H9 (cell line): ENCODE data around the gene TTC9C. TPM values are rescaled to one million over a fixed set of nuclear protein-coding genes. Genes with fewer than 3 reads are reported as not detected.
A peak's percentile ranks its signal among the peaks of the same experiment; 100 is the strongest.

Source experiments
- DNase-seq: peaks from one replicate; pipeline ENCODE4 v3.0.0-alpha.2; 2017
- H2AFZ ChIP-seq: one replicate; pipeline ENCODE4 v1.6.1; 2013; ENCODE audit warnings: mild to moderate bottlenecking, low read length, control low read depth, moderate library complexity
- H2AK5ac ChIP-seq: 2 replicates; pipeline ENCODE4 v1.6.1; 2013; ENCODE audit warnings: low read length, control low read depth, mixed read lengths; ENCODE audit not compliant: insufficient read length
- H2BK120ac ChIP-seq: one replicate; pipeline ENCODE4 v1.6.1; 2013; ENCODE audit warnings: low read depth, mild to moderate bottlenecking, low read length, control low read depth, inconsistent platforms; ENCODE audit not compliant: poor library complexity, severe bottlenecking
- H2BK12ac ChIP-seq: 2 replicates; pipeline ENCODE4 v1.6.1; 2013; ENCODE audit warnings: low read length, control low read depth, mixed read lengths, low read depth; ENCODE audit not compliant: insufficient read length
- H2BK15ac ChIP-seq: 2 replicates; pipeline ENCODE4 v1.6.1; 2013; ENCODE audit warnings: low read depth, low read length, control low read depth
- H2BK20ac ChIP-seq: one replicate; pipeline ENCODE4 v1.6.1; 2013; ENCODE audit warnings: low read depth, mild to moderate bottlenecking, low read length, control low read depth, inconsistent platforms; ENCODE audit not compliant: poor library complexity, severe bottlenecking
- H2BK5ac ChIP-seq: 2 replicates; pipeline ENCODE4 v1.6.1; 2013; ENCODE audit warnings: low read length, control low read depth, mixed read lengths; ENCODE audit not compliant: insufficient read length
- H3K14ac ChIP-seq: 2 replicates; pipeline ENCODE4 v1.6.1; 2013; ENCODE audit warnings: low read length, control low read depth; ENCODE audit not compliant: insufficient read depth
- H3K18ac ChIP-seq: 2 replicates; pipeline ENCODE4 v1.6.1; 2013; ENCODE audit warnings: low read depth, mild to moderate bottlenecking, mixed read lengths, low read length, control low read depth; ENCODE audit not compliant: insufficient read length
- H3K23ac ChIP-seq: 2 replicates; pipeline ENCODE4 v1.6.1; 2013; ENCODE audit warnings: low read length, control low read depth, mixed read lengths, low read depth; ENCODE audit not compliant: insufficient read length
- H3K23me2 ChIP-seq: 2 replicates; pipeline ENCODE4 v1.6.1; 2013; ENCODE audit warnings: low read depth, mild to moderate bottlenecking, mixed read lengths, low read length, control low read depth; ENCODE audit not compliant: insufficient read length, poor library complexity, severe bottlenecking
- H3K27ac ChIP-seq: 2 replicates; pipeline ENCODE4 v1.5.1; 2013; ENCODE audit warnings: low read length, control low read depth, mixed read lengths, low read depth; ENCODE audit not compliant: insufficient read length
- H3K27me3 ChIP-seq: 2 replicates; pipeline ENCODE4 v1.6.1; 2013; ENCODE audit warnings: low read length, control low read depth, inconsistent platforms; ENCODE audit not compliant: insufficient read depth
- H3K4ac ChIP-seq: 2 replicates; pipeline ENCODE4 v1.6.1; 2013; ENCODE audit warnings: low read depth, mild to moderate bottlenecking, control low read depth, inconsistent platforms, low read length, moderate library complexity
- H3K4me1 ChIP-seq: 2 replicates; pipeline ENCODE4 v1.6.1; 2013; ENCODE audit warnings: low read length, control low read depth, inconsistent platforms; ENCODE audit not compliant: insufficient read depth
- H3K4me2 ChIP-seq: 2 replicates; pipeline ENCODE4 v1.6.1; 2013; ENCODE audit warnings: low read length, control low read depth, mixed read lengths; ENCODE audit not compliant: insufficient read length, insufficient read depth
- H3K56ac ChIP-seq: 2 replicates; pipeline ENCODE4 v1.6.1; 2013; ENCODE audit warnings: low read depth, mild to moderate bottlenecking, mixed read lengths, low read length, control low read depth; ENCODE audit not compliant: insufficient read length
- H3K79me1 ChIP-seq: 2 replicates; pipeline ENCODE4 v1.6.1; 2013; ENCODE audit warnings: low read depth, mild to moderate bottlenecking, moderate library complexity, low read length, control low read depth, inconsistent platforms; ENCODE audit not compliant: insufficient read depth, poor library complexity, severe bottlenecking
- H3K79me2 ChIP-seq: 2 replicates; pipeline ENCODE4 v1.6.1; 2013; ENCODE audit warnings: low read length, control low read depth, inconsistent platforms; ENCODE audit not compliant: insufficient read depth
- H3K9ac ChIP-seq: 2 replicates; pipeline ENCODE4 v1.6.1; 2013; ENCODE audit warnings: low read length, control low read depth, mixed read lengths; ENCODE audit not compliant: insufficient read length; ENCODE audit errors: extremely low read depth
- H3K9me3 ChIP-seq: one replicate; pipeline ENCODE4 v1.6.1; 2013; ENCODE audit warnings: low read depth, low read length, inconsistent platforms; ENCODE audit not compliant: control insufficient read depth
- H3T11ph ChIP-seq: one replicate; pipeline ENCODE4 v1.6.1; 2013; ENCODE audit warnings: mild to moderate bottlenecking, low read length, control low read depth, inconsistent platforms
- H4K20me1 ChIP-seq: one replicate; pipeline ENCODE4 v1.6.1; 2013; ENCODE audit not compliant: control insufficient read depth, insufficient read length, insufficient read depth
- H4K5ac ChIP-seq: 2 replicates; pipeline ENCODE4 v1.6.1; 2013; ENCODE audit warnings: low read depth, mild to moderate bottlenecking, mixed read lengths, low read length, control low read depth; ENCODE audit not compliant: insufficient read length
- H4K8ac ChIP-seq: replicated peaks from 2 replicates; pipeline ENCODE4 v1.6.1; 2013; ENCODE audit warnings: low read length, control low read depth, mixed read lengths, low read depth; ENCODE audit not compliant: insufficient read length
- H4K91ac ChIP-seq: 2 replicates; pipeline ENCODE4 v1.6.1; 2013; ENCODE audit warnings: low read depth, mild to moderate bottlenecking, moderate library complexity, mixed read lengths, low read length, control low read depth; ENCODE audit not compliant: insufficient read length
- H3K27ac Mint-ChIP-seq, 3 experiments: 2 replicates in 2 of 3; 3 replicates in 1 of 3; pipeline ENCODE4 v1.8.0; 2020 to 2021; ENCODE audit warnings: mixed read lengths in 3 of 3, mild to moderate bottlenecking in 1 of 3, moderate library complexity in 1 of 3
- H3K27me3 Mint-ChIP-seq: 2 replicates; pipeline ENCODE4 v1.8.0; 2021; ENCODE audit warnings: low read depth, mild to moderate bottlenecking, moderate library complexity, mixed read lengths
- H3K36me3 Mint-ChIP-seq, 3 experiments: 2 replicates in 2 of 3; 3 replicates in 1 of 3; pipeline ENCODE4 v1.8.0; 2020 to 2021; ENCODE audit warnings: low read depth in 3 of 3, mixed read lengths in 3 of 3; ENCODE audit not compliant: insufficient read depth in 1 of 3
- H3K4me1 Mint-ChIP-seq, 2 experiments: 2 replicates each; pipeline ENCODE4 v1.8.0; 2020; ENCODE audit warnings: mixed read lengths in 2 of 2
- H3K4me3 Mint-ChIP-seq, 2 experiments: 2 replicates in 1 of 2; 3 replicates in 1 of 2; pipeline ENCODE4 v1.8.0; 2020 to 2021; ENCODE audit warnings: mild to moderate bottlenecking in 2 of 2, mixed read lengths in 2 of 2, moderate library complexity in 1 of 2
- H3K9me3 Mint-ChIP-seq, 2 experiments: 2 replicates in 1 of 2; 3 replicates in 1 of 2; pipeline ENCODE4 v1.8.0; 2020; ENCODE audit warnings: mild to moderate bottlenecking in 2 of 2, mixed read lengths in 2 of 2, moderate library complexity in 1 of 2
- whole genome bisulfite sequencing: extraction: QIAGEN DNeasy Blood & Tissue Kit; methylation state at CpG from one replicate; pipeline ENCODE4 v1.1.7; 2013; ENCODE audit warnings: missing lambda C conversion rate, low lambda C conversion rate, mixed read lengths; ENCODE audit not compliant: insufficient read length; ENCODE audit errors: extremely low coverage; 5-methylcytosine and 5-hydroxymethylcytosine counted together
- total RNA-seq: library from RNA; stranded (reverse); gene quantifications from 2 replicates; pipeline ENCODE4 v1.2.1, GENCODE V29; 2021
- TF ChIP-seq, protein P1 (sequence below): fragments of 200-600 bp; sonication (generic); conservative IDR thresholded peaks from 3 replicates; pipeline ENCODE4 v1.8.0; 2021; ENCODE audit warnings: antibody characterized with exemption, mild to moderate bottlenecking

Gene TTC9C
- total RNA-seq, 1 experiment from 2014 or later: 33.4 TPM

DNA sequence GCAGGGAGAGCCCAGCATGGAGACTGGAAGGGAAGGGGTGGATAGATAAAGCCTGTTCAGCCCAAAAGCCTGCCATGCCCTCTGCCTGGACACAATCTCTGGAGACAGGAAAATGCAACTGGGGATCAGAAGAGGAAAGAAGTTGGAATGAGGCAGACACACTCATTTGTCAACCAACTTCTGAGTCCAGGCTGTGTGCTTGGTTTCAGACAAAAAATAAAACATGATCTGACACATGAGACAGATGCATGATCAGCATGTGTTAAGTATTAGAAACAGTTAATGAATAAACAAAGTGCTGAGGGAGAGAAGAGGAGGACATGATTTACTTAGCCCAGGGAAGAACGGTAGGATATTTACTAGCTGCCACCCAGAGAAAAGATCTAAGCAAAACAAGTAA is 39.8 kb upstream of the TTC9C start:
- no peak overlapping the region for H3K27ac ChIP-seq
- no peak overlapping the region for H3K4me2 ChIP-seq
- no peak overlapping the region for H3K14ac ChIP-seq
- no peak for DNase-seq
- H2BK12ac ChIP-seq: no peak overlapping the region
- H3K23me2 ChIP-seq: no peaks in the 10 kb centered on the region
- H4K5ac ChIP-seq: no peak overlapping the region
- H3K23ac ChIP-seq: no peak overlapping the region
- WGBS: no CpG with 5 or more reads among the region's 1 CpG
- no peaks in the 10 kb centered on the region for H4K20me1 ChIP-seq
- no peak overlapping the region for H2BK15ac ChIP-seq
- Mint-ChIP-seq H3K4me1 (peaks cover 0 to 10% of the 10 kb centered on the region in 2 experiments; a peak in 3 of 4 replicates), H3K9me3 (no peaks in the 10 kb centered on the region; a peak in 1 of 5 replicates), H3K36me3 (peaks cover 9 to 29% (median 28%) of the 10 kb centered on the region in 3 experiments; a peak in 5 of 7 replicates), H3K27ac (peak overlapping the region in 1 of 3 experiments; percentile 38; a peak in 2 of 7 replicates), H3K27me3 (no peaks in the 10 kb centered on the region), H3K4me3 (no peak overlapping the region)
- TF ChIP-seq, protein P1, sequence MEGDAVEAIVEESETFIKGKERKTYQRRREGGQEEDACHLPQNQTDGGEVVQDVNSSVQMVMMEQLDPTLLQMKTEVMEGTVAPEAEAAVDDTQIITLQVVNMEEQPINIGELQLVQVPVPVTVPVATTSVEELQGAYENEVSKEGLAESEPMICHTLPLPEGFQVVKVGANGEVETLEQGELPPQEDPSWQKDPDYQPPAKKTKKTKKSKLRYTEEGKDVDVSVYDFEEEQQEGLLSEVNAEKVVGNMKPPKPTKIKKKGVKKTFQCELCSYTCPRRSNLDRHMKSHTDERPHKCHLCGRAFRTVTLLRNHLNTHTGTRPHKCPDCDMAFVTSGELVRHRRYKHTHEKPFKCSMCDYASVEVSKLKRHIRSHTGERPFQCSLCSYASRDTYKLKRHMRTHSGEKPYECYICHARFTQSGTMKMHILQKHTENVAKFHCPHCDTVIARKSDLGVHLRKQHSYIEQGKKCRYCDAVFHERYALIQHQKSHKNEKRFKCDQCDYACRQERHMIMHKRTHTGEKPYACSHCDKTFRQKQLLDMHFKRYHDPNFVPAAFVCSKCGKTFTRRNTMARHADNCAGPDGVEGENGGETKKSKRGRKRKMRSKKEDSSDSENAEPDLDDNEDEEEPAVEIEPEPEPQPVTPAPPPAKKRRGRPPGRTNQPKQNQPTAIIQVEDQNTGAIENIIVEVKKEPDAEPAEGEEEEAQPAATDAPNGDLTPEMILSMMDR: no peak
- no peaks in the 10 kb centered on the region for H3K79me2 ChIP-seq
- no peaks in the 10 kb centered on the region for H3K4me1 ChIP-seq
- H3T11ph ChIP-seq: no peak overlapping the region
- no peak overlapping the region for H3K18ac ChIP-seq
- no peak overlapping the region for H4K91ac ChIP-seq
- no peak overlapping the region for H2BK5ac ChIP-seq
- H3K27me3 ChIP-seq: no peaks in the 10 kb centered on the region
- H2BK20ac ChIP-seq: no peak overlapping the region
- H3K56ac ChIP-seq: no peak overlapping the region
- no peak overlapping the region for H2AFZ ChIP-seq
- H2BK120ac ChIP-seq: no peak overlapping the region
- H3K9ac ChIP-seq: no peak overlapping the region
- H3K79me1 ChIP-seq: no peaks in the 10 kb centered on the region
- no peak overlapping the region for H3K4ac ChIP-seq
- no peaks in the 10 kb centered on the region for H3K9me3 ChIP-seq
- H4K8ac ChIP-seq: no peak overlapping the region
- H2AK5ac ChIP-seq: no peak overlapping the region
